Measurements from ENCODE around the gene CAPN10. TPM values are rescaled to one million over a fixed set of nuclear protein-coding genes. Genes with fewer than 3 reads are reported as not detected.

Gene CAPN10
- polyA plus RNA-seq, 1 donor (not counting 4 experiments of a cell fraction or from before 2014, with no cell fraction given): 7.1 TPM

DNA sequence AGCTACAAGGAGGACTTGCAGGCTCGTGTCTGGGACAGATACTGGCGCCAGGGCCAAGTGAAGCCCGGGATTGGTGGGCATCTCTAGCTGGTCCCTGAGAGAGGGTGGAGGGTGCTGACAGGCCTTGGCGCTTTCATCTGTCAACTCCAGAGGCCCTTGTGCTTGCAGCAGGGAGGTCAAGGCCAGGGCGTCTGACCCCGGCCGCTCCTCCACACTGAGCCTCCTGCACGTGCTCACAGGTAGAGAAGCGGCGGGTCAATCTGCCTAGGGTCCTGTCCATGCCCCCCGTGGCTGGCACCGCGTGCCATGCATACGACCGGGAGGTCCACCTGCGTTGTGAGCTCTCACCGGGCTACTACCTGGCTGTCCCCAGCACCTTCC is 9.5 kb downstream of the CAPN10 start:
- peaks cover 14% of the 10 kb centered on the region for H4K20me1 ChIP-seq (ENCODE audit: control insufficient read depth, extremely low read depth, insufficient read depth, low read length)
- peaks cover 12% of the 10 kb centered on the region for H3K79me2 ChIP-seq (ENCODE audit: control insufficient read depth, insufficient read depth, low read length)
- FAIRE-seq (no peak), DNase-seq (ENCODE audit: low read depth, low spot score) (no peak)
- H3K4me2 ChIP-seq (ENCODE audit: control insufficient read depth, extremely low read depth, insufficient read depth, low read depth, low read length): no peak overlapping the region
- H3K9me1 ChIP-seq (ENCODE audit: control insufficient read depth, extremely low read depth, insufficient read depth, low read length): no peaks in the 10 kb centered on the region
- no peak overlapping the region for H3K9ac ChIP-seq (ENCODE audit: control insufficient read depth, extremely low read depth, insufficient read depth, low read length)
- H3K4me3 ChIP-seq (ENCODE audit: control insufficient read depth in 2 of 3, extremely low read depth in 1 of 3, insufficient read depth in 2 of 3, low read depth in 1 of 3, low read length in 3 of 3): no peak overlapping the region
- no peak overlapping the region for H3K27ac ChIP-seq (ENCODE audit: control insufficient read depth, insufficient read depth, low read length)
- dilution Hi-C loops (cut with MboI; ENCODE audit: extremely low pct_ligation_motif_present, low sequenced_read_pairs): no loop called here
- no peaks in the 10 kb centered on the region for H3K4me1 ChIP-seq (ENCODE audit: control insufficient read depth, extremely low read depth, insufficient read depth, low read length)
- no peak overlapping the region for H2AFZ ChIP-seq (ENCODE audit: control insufficient read depth, low read length)
- H3K36me3 ChIP-seq (ENCODE audit: control insufficient read depth in 2 of 2, extremely low read depth in 1 of 2, insufficient read depth in 2 of 2, low read length in 2 of 2): peaks cover 15 to 19% of the 10 kb centered on the region in 2 experiments
- H3K27me3 ChIP-seq (ENCODE audit: control insufficient read depth, extremely low read depth, insufficient read depth, low read length): no peaks in the 10 kb centered on the region
- TF ChIP-seq, protein P1, sequence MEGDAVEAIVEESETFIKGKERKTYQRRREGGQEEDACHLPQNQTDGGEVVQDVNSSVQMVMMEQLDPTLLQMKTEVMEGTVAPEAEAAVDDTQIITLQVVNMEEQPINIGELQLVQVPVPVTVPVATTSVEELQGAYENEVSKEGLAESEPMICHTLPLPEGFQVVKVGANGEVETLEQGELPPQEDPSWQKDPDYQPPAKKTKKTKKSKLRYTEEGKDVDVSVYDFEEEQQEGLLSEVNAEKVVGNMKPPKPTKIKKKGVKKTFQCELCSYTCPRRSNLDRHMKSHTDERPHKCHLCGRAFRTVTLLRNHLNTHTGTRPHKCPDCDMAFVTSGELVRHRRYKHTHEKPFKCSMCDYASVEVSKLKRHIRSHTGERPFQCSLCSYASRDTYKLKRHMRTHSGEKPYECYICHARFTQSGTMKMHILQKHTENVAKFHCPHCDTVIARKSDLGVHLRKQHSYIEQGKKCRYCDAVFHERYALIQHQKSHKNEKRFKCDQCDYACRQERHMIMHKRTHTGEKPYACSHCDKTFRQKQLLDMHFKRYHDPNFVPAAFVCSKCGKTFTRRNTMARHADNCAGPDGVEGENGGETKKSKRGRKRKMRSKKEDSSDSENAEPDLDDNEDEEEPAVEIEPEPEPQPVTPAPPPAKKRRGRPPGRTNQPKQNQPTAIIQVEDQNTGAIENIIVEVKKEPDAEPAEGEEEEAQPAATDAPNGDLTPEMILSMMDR (optimal IDR thresholded peaks at IDR 0.05 in 1 of 3, IDR thresholded peaks at IDR 0.05 in 1 of 3, conservative IDR thresholded peaks at IDR 0.05 in 1 of 3; ENCODE audit: extremely low read depth in 1 of 3, insufficient read depth in 2 of 3, low read length in 3 of 3): no peak
- TF ChIP-seq EZH2 (IDR thresholded peaks at IDR 0.05; ENCODE audit: low read length): no peak
- no peaks in the 10 kb centered on the region for H3K9me3 ChIP-seq (ENCODE audit: control insufficient read depth, low read depth, low read length)

DNA sequence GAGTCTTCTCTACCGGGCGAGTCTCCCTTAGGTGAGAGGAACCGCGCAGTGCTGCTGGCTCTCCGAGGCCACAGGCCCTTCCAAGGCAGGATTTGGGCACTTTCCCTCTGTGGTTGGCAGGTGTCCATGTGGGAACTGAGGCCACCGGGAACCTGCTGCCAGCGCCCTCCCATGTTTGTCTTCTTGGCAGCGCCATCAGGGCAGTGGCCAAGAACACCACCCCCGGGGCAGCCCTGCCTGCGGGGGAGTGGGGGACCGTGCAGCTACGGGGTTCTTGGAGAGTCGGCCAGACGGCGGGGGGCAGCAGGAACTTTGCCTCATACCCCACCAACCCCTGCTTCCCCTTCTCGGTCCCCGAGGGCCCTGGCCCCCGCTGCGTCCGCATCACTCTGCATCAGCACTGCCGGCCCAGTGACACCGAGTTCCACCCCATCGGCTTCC is 10.0 kb downstream of the CAPN10 start:
- Histone ChIP-seq H2AFZ (ENCODE audit: control insufficient read depth, low read length) (no peak overlapping the region), H3K9me3 (ENCODE audit: control insufficient read depth, low read depth, low read length) (no peaks in the 10 kb centered on the region), H3K27me3 (ENCODE audit: control insufficient read depth, extremely low read depth, insufficient read depth, low read length) (no peaks in the 10 kb centered on the region), H3K4me2 (ENCODE audit: control insufficient read depth, extremely low read depth, insufficient read depth, low read depth, low read length) (no peak overlapping the region), H3K9ac (ENCODE audit: control insufficient read depth, extremely low read depth, insufficient read depth, low read length) (no peak overlapping the region), H4K20me1 (ENCODE audit: control insufficient read depth, extremely low read depth, insufficient read depth, low read length) (peaks cover 14% of the 10 kb centered on the region), H3K36me3 (ENCODE audit: control insufficient read depth in 2 of 2, extremely low read depth in 1 of 2, insufficient read depth in 2 of 2, low read length in 2 of 2) (peaks cover 15 to 19% of the 10 kb centered on the region in 2 experiments), H3K9me1 (ENCODE audit: control insufficient read depth, extremely low read depth, insufficient read depth, low read length) (no peaks in the 10 kb centered on the region), H3K4me3 (ENCODE audit: control insufficient read depth in 2 of 3, extremely low read depth in 1 of 3, insufficient read depth in 2 of 3, low read depth in 1 of 3, low read length in 3 of 3) (no peak overlapping the region), H3K79me2 (ENCODE audit: control insufficient read depth, insufficient read depth, low read length) (peaks cover 11% of the 10 kb centered on the region), H3K27ac (ENCODE audit: control insufficient read depth, insufficient read depth, low read length) (no peak overlapping the region), H3K4me1 (ENCODE audit: control insufficient read depth, extremely low read depth, insufficient read depth, low read length) (no peaks in the 10 kb centered on the region)
- FAIRE-seq (no peak), DNase-seq (ENCODE audit: low read depth, low spot score) (no peak)
- dilution Hi-C loops (cut with MboI; ENCODE audit: extremely low pct_ligation_motif_present, low sequenced_read_pairs): no loop called here
- no peak for TF ChIP-seq EZH2 (IDR thresholded peaks at IDR 0.05; ENCODE audit: low read length)
- TF ChIP-seq, protein P1 (optimal IDR thresholded peaks at IDR 0.05 in 1 of 3, IDR thresholded peaks at IDR 0.05 in 1 of 3, conservative IDR thresholded peaks at IDR 0.05 in 1 of 3; ENCODE audit: extremely low read depth in 1 of 3, insufficient read depth in 2 of 3, low read length in 3 of 3): no peak

Measured in keratinocyte (primary cell).